Raji (cell line): Measurements from ENCODE around the gene SERINC5.

Experiments
- POLR2A ChIP-seq: IDR thresholded peaks from 2 replicates; pipeline ENCODE4 v1.6.1; 2011; ENCODE audit warnings: low read depth, low read length, control low read depth; ENCODE audit not compliant: insufficient read depth

Gene SERINC5

DNA sequence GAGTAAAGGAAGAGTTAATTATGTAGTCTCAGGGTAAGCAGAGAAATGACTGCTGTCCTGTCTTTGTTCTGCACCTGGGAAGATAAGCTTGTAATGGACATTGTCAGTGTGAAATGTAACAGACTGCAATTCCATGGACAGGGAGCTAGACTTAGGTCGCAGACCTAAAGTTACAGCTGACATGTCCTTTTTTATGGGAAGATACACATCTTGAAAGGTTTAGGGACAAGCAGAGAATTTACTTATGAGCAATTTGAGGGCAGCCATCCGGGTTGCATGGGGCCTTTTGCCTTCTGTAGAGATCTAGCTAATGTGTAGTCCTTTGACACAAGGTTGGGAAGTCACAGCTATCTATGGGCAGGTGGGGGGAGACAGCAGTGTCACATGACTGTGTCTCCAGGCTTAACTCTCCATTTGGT is 85.7 kb downstream of the SERINC5 start:
- TF ChIP-seq POLR2A = no peak

DNA sequence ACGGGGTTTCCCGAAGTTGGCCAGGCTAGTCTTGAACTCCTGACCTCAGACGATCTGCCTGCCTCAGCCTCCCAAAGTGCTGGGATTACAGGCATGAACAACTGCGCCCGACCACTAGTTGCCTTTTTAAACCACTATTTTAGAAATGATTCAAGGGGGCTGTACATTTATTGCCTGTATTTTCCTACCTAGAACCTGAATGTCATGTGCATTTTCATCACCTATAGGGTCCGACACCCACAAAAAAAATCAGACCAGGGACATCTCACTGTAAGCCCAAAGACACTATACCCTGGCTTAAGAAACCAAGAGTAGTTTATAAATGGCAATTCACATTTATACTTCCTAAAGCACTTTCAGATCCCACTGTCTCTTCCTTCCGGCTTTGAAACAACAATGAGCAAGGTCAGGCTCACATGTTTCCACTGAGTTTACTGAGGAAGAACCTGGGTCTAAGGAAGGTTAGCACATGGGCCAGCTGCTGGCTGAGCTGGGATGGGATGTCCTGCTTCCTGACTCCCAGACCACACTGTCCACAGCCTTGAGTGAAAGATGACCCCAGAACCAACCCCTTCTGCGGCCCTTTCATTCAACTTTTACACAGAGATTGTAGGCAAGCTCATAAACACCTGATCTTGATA is 87.3 kb downstream of the SERINC5 start:
- no peak for TF ChIP-seq POLR2A

- no peak for TF ChIP-seq POLR2A
These were observed 90.4 kb downstream of the SERINC5 start for GRCh38 chr5:80165452-80165851.

DNA sequence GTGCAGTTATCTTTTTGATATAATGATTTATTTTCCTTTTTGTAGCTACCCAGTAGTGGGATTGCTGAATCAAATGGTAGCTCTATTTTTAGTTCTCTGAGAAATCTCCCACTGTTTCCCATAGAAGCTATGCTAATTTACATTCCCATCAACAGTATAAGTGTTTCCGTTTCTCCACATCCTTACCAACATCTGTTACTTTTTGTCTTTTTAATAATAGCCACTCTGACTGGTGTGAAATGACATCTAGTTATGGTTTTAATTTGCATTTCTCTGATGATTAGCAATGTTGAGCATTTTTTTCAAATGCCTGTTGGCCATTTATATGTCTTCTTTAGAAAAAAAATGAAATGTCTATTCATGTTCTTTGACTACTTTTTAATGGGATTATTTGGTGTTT is 94.7 kb downstream of the SERINC5 start:
- no peak for TF ChIP-seq POLR2A

DNA sequence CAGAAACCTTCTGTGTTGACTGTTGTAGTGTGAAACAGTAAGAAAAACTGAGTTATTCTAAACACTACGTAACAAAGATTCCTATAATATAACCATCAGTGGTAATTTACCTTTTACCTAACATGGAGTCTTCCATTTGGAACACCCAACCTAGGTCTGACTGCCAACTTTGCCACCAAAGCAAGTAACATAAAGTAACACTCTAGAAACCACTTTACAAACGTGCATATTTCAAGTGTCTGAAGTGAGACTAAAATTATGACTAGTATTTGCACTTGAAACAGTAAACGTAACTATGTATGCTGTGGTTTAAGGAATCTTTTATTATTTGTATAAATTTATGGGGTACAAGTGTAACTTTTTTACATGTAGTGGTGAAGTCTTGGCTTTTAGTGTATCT is 95.6 kb downstream of the SERINC5 start:
- TF ChIP-seq POLR2A = no peak

- no peak for TF ChIP-seq POLR2A
These were observed 96.6 kb downstream of the SERINC5 start for GRCh38 chr5:80159133-80159815.

DNA sequence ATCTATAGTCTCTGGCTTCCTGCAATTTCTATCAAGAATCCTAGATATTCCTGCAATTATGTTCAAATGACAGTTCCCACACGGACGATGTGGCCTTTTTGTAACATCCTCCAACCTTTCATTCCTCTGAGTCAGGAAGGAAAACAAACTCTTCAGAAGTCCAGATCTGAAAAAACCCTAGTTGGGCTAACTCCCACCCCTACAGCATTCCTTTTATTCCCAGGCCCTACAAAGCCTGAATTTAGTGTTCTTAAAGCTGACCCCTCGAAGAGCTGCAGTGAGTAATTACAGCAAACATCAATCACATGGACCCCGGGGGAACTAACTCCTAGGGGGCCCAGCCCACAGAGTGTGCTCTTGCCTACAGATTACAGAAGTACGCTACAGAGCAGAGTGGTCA is 99.7 kb downstream of the SERINC5 start:
- no peak for TF ChIP-seq POLR2A

DNA sequence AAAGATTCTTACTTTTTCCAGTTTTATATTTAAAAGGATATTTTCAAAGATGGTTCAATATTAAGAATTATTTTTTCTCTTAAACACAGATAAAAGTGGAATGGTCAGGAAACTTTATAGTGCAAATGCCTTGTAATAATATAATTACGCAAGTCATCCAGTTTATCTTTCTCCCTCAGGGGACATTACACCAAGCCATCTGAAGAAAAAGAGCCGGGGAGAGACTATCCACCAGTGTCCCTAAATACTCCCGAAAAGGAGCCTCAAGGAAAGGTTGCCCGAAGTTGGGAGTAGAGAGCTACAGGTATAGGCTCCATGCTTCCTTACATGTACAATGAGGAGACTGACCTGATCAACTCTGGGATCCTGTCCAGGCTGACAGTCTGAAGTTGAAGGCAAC is 101.1 kb downstream of the SERINC5 start:
- no peak for TF ChIP-seq POLR2A

DNA sequence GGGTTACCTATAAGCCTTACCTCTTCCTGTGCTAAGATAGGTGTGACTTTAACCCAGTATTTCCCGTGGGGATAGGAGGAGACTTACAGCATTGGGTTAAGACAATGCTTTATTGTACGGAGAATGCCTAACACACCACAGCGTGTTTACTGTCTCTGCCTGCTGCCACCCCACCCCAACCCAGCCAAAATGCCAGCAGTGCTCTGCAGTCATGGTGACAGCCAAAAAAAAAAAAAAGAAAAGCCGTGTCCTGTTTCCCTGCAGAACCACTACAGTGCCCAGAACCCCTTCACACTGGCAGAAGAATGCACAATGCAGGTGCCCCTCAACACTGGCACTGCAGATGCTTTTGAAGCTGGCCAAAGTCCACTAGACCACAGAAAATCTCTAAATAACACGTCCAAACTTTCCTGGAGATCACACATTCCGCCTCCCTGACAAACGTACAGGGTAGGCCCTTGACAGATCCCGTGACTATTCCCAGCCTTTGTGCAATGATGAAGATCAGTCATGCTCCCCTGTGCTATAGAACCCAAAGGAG is 102.2 kb downstream of the SERINC5 start:
- no peak for TF ChIP-seq POLR2A

DNA sequence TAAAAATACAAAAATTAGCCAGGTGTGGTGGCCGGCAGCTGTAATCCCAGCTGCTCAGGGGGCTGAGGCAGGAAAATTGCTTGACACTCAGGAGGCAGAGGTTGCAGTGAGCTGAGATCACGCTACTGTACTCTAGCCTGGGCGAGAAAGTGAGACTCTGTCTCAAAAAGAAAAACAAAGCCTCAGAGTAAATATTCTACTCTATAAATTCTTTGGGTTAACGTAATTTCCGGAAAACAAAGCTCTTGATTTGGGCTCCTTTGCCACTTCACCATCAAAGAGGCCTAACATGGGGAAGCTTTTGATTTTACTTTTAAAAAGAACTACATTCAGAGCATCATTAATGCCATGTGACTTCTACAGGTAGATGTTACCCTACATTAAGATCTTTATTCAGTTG is 103.1 kb downstream of the SERINC5 start:
- TF ChIP-seq POLR2A = no peak

- no peak for TF ChIP-seq POLR2A
These were observed 104.0 kb downstream of the SERINC5 start for GRCh38 chr5:80151890-80152289.

DNA sequence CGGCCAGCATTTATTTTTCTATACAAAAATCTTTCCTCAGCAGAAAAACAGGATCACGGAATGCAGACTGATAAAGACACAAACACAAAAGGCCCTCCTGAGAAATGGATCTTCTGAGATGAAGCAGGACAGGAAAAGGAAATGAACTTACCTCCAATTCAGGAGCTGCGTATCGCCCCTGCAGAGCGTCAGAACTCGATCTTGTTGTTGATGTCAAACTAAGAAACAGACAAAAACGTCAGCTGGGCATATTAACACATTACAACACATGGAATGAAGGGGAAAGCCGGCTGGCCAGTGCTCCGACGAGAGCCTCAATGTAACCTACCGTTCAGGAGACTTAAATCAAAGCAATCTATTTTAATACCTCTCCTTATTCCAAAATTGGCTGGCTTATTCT is 105.1 kb downstream of the SERINC5 start:
- TF ChIP-seq POLR2A = no peak

DNA sequence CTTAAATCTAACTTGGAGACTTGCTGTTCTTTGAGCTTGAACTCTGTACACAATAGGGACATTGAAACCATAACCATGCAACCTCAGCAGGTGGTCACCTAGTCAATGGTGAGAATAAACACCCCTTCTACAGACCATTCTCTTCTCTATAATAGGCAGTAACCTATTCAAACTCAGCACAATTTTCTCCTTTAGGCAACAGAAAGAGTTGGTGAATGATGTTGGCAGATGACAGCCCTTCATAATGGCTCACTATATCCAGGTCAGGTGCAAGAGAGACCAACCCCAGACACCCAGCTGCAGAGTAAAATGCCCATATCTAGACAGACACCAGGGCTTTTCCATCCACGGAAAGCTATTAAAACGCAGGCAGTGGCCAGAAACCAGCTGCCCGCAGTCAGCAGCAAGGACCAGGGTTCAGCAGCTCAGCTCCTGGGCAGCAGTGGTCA is 106.7 kb downstream of the SERINC5 start:
- TF ChIP-seq POLR2A = no peak

- TF ChIP-seq POLR2A = no peak
These were observed 108.6 kb downstream of the SERINC5 start for GRCh38 chr5:80147119-80147815.

- TF ChIP-seq POLR2A = no peak
These were observed 109.8 kb downstream of the SERINC5 start for GRCh38 chr5:80146046-80146445.

- no peak for TF ChIP-seq POLR2A
These were observed 112.4 kb downstream of the SERINC5 start for GRCh38 chr5:80143491-80143890.
